GM19467 (cell line): ENCODE data around the gene SLC10A7.
A peak's percentile ranks its signal among the peaks of the same experiment; 100 is the strongest.

ENCODE experiments used
- ATAC-seq: cut with Tn5 transposase; IDR thresholded peaks from one replicate; pipeline ENCODE4 v1.9.1; 2021; ENCODE audit warnings: mild to moderate bottlenecking, moderate library complexity; ENCODE audit not compliant: unreplicated experiment

The SLC10A7 gene

GRCh38 chr4:146265950-146266490, 255.7 kb downstream of the SLC10A7 start:
- ATAC-seq: no peak

DNA sequence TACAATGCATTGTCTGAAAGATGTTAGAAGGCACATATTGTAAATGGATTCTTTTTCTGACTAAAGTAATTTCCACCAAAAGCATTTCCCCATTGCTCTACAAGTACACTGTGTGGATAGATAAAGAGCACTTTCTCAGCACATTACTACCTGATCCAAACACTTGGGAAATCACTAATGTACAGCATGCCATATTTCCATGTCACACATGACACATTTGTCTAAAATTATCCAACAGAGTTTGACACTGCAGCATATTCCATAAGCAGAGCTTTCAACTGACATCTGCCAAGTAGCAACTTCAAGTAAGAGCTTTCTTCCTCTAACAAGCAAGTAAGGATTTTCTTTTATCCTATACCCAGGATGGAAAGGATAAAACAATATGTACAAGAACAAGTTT, 257.9 kb downstream of the SLC10A7 start:
- no peak for ATAC-seq

DNA sequence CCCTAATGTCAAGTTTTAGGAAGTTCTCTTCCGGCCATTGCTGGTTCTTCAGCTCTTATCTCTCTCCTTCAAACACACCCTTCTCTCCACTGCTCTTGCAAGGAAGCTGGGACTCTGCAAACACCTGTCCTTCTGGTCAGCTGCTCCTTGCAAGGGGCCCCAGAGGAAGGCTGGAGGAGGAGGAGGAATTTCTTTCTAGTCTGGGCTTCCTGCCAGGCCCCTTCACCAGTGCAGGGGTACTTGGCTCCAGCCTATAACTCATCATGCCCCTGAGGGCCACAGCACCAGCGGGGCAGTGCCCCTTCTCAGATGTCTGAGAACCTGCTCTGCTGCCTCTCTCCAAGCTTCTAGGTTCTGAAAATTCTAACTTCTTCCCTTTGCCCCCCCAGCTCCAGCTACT, 260.7 kb downstream of the SLC10A7 start:
- ATAC-seq: no peak

- no peak for ATAC-seq
Measured at GRCh38 chr4:146260521-146260920, 261.2 kb downstream of the SLC10A7 start.

DNA sequence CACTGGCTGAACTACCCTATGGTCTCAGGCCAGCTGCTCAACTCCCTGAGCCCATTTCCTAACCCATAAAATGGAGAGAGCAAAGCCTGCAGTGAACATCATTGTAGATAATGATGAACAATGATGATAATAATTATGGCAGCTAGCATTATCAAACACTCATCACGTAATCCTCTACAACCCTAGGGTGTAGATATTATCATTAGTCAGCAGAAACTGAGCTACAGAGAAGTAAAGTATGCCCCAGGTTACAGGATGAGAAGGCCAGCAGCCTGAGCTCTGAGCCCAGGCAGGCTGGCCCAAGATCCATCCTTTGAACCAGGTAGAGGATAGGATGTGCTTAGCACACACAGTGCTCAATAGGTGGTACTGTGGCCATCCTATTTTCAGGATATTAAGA, 264.2 kb downstream of the SLC10A7 start:
- no peak for ATAC-seq

DNA sequence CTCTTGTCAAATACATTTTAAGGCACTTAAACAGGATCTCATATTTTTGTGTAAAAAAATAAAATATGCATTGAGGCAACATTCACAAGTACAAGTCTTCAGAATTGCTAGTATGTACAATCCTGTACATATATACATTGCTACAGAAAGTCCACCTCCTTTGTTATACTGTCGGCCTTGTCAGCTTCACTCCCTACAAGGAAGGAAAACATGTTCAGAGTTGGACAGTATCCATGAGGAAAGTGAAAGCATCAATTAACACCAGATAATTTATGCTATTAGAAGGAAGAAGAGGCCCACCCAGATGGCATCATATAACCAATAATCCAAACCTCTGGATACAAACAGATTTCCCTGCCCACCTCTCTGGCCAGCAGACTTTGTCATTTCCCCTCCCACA, 265.4 kb downstream of the SLC10A7 start:
- ATAC-seq: no peak

- no peak for ATAC-seq
Measured at GRCh38 chr4:146255874-146256273, 265.9 kb downstream of the SLC10A7 start.

GRCh38 chr4:146255463-146255862, 266.3 kb downstream of the SLC10A7 start:
- ATAC-seq: no peak

GRCh38 chr4:146252969-146253611, 268.6 kb downstream of the SLC10A7 start:
- ATAC-seq: no peak

- ATAC-seq: no peak
Measured at GRCh38 chr4:146247356-146247755, 274.4 kb downstream of the SLC10A7 start.

DNA sequence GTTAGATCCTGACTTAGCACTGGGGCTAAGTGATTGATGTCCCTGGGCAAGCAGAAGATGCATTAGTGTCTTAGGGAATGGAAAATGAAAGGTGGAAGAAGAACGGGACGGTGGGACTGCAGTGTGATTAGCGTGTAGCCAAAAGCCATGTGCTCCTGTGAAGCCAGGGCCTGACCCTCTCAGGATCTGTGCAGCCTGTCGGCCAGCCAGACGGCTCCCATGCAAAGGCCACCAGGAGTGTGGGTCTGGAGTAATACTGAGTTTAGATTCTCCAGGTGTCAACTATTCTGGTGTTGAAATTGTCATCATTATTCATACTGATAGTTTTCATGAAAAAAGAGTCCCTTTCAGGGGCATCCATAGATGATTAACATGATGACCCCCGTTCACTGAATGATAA, 275.4 kb downstream of the SLC10A7 start:
- ATAC-seq: no peak

GRCh38 chr4:146245850-146246249, 275.9 kb downstream of the SLC10A7 start:
- ATAC-seq: no peak

GRCh38 chr4:146245246-146245645, 276.5 kb downstream of the SLC10A7 start:
- no peak for ATAC-seq

GRCh38 chr4:146244496-146244895, 277.2 kb downstream of the SLC10A7 start:
- ATAC-seq: no peak

- ATAC-seq: no peak
Measured at GRCh38 chr4:146243883-146244277, 277.9 kb downstream of the SLC10A7 start.

GRCh38 chr4:146243141-146243882, 278.4 kb downstream of the SLC10A7 start:
- peak; percentile 78 for ATAC-seq

GRCh38 chr4:146238107-146238506, 283.6 kb downstream of the SLC10A7 start:
- ATAC-seq: no peak

GRCh38 chr4:146237092-146237491, 284.6 kb downstream of the SLC10A7 start:
- no peak for ATAC-seq

DNA sequence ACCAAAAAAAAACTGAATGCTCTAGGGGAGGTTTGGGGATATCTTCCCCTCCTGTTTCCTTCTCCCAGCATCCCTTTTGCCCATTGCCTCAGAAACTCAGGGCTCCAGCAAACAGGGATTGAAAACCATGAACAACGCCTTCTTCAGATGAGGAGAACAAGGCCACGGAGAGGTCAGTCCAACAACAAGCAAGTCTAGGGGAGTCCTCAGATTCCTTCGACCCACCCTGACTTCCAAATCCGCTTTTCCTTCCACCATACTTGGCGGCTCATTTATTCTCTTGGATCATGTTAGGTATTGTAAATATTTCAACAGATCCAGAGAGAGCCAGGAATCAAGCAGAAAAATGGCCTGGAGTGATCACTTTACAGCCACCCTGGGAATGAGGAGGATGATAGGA, 285.5 kb downstream of the SLC10A7 start:
- ATAC-seq: no peak

- no peak for ATAC-seq
Measured at GRCh38 chr4:146235654-146236177, 286.0 kb downstream of the SLC10A7 start.

- ATAC-seq: no peak
Measured at GRCh38 chr4:146232131-146232722, 289.5 kb downstream of the SLC10A7 start.

GRCh38 chr4:146229406-146229805, 292.3 kb downstream of the SLC10A7 start:
- ATAC-seq: no peak
